T-helper 17 cell (primary cell): ENCODE results near the gene CAMKMT. TPM values are rescaled to one million over a fixed set of nuclear protein-coding genes. Genes with fewer than 3 reads are reported as not detected.
A peak's percentile ranks its signal among the peaks of the same experiment; 100 is the strongest.

Experiments
- ATAC-seq: fragments of 150-1000 bp; cut with Tn5 transposase; 2 replicates; pipeline ENCODE4 v1.10.0; 2021; ENCODE audit warnings: mild to moderate bottlenecking, moderate library complexity
- DNase-seq, 3 donors: peaks; one replicate each; pipeline versions ENCODE4 v3.0.0 to v3.0.0-alpha.2; 2020 to 2021
- H3K9me3 ChIP-seq: one replicate; pipeline ENCODE4 v1.7.0; 2013; ENCODE audit warnings: low read length, mild to moderate bottlenecking; ENCODE audit not compliant: control insufficient read depth, poor library complexity, severe bottlenecking
- H3K27ac Mint-ChIP-seq: one replicate; pipeline ENCODE4 v1.8.0; 2022; ENCODE audit warnings: mild to moderate bottlenecking, moderate library complexity, mixed read lengths
- H3K27me3 Mint-ChIP-seq: one replicate; pipeline ENCODE4 v1.8.0; 2022; ENCODE audit warnings: mixed read lengths
- H3K36me3 Mint-ChIP-seq: one replicate; pipeline ENCODE4 v1.8.0; 2022; ENCODE audit warnings: low read depth, mixed read lengths
- H3K4me1 Mint-ChIP-seq: one replicate; pipeline ENCODE4 v1.8.0; 2022; ENCODE audit warnings: mild to moderate bottlenecking, mixed read lengths
- H3K4me3 Mint-ChIP-seq: one replicate; pipeline ENCODE4 v1.8.0; 2022; ENCODE audit warnings: mild to moderate bottlenecking, moderate library complexity, mixed read lengths
- total RNA-seq, 4 donors: library from RNA in 2 of 4; stranded (reverse) in 2 of 4; gene quantifications; one replicate each; pipeline ENCODE4 v1.2.3 and lab custom pipeline; 2022 to 2026

CAMKMT gene
- total RNA-seq (10 to 100 TPM; 14.8 to 19.8 TPM), total RNA-seq (lab: John Stamatoyannopoulos, UW) (7.0 to 10.3 reads per million in 2 donors)

DNA sequence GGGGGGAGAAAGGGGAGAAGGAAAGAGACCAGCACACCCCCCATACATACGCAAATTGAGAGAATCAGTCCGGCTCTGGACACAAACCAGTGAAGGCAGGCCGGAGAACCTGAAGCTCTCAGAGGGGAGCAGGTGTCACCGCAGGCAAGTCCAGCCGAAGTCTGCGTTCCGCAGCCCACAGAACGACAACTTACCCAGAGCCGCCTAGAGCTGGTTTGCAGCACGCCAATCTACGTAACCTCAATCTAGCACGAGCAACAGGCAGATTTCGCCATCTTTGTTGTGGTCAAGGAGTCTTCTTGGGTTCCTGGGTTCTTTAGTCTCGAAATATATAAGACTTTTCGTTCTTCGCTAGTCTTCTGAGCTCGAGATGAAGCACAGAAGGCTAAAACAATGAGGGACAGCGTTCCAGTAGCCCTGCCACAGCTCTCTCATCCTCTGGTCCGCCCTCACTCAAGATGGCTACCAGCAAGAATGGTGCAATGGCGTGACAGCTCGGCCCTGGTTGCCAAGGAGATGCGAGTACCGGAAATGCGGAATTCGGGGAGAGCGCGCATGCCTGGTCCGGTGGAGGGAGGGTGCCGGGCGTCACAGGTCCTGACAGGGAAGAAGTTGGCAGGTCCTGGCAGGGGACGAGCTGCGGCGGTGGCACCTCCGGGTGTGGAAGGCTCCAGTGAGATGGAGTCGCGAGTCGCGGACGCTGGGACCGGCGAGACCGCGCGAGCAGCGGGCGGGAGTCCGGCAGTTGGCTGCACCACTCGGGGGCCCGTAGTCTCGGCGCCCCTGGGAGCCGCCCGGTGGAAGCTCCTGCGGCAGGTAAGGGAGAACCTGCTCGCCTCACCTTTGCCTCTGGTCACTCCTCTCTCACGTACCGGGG lies at the start of gene CAMKMT, which contains the start of gene PREPL:
Gene CAMKMT, plus strand, starts transcription at position 618 of the 877 bp plus-strand sequence.
Gene PREPL, minus strand, starts transcription at position 165 of the 877 bp plus-strand sequence. CDS start 15,152 bp downstream, outside the sequence.
- no peaks in the 10 kb centered on the region for H3K9me3 ChIP-seq
- DNase-seq (peak; percentile 94 to 97 (median 96)), ATAC-seq (peak; percentile 86)
- Mint-ChIP-seq H3K27me3 (no peaks in the 10 kb centered on the region), H3K27ac (peak within 1 kb of the TSS; percentile 99), H3K36me3 (no peaks in the 10 kb centered on the region), H3K4me1 (peaks cover 39% of the 10 kb centered on the region), H3K4me3 (peak within 1 kb of the TSS; percentile 99)

DNA sequence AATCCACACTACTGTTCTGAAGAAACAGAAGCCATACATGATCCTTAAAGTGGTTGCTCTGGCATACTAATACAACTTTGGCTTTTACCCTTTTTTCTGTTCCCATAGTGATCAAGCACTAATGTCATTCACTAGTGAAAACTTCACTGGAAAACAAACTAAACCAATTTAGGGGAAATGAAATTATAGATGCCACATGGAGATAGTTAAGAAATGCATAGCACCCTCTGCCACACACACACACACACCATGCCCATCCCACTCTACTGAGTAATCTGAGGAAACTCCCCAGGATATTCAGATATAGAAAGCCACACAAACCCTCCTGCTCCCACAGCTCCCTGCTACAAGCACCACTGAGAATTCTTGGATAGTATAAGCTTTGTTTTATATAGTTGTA lies 47.4 kb upstream of the CAMKMT start:
- ATAC-seq = no peak
- H3K9me3 ChIP-seq = no peaks in the 10 kb centered on the region
- H3K36me3 Mint-ChIP-seq = peaks cover 12% of the 10 kb centered on the region
- no peak overlapping the region for H3K27ac Mint-ChIP-seq
- H3K27me3 Mint-ChIP-seq = no peaks in the 10 kb centered on the region
- H3K4me1 Mint-ChIP-seq = peaks cover 3% of the 10 kb centered on the region
- no peak overlapping the region for H3K4me3 Mint-ChIP-seq
- no peak for DNase-seq

DNA sequence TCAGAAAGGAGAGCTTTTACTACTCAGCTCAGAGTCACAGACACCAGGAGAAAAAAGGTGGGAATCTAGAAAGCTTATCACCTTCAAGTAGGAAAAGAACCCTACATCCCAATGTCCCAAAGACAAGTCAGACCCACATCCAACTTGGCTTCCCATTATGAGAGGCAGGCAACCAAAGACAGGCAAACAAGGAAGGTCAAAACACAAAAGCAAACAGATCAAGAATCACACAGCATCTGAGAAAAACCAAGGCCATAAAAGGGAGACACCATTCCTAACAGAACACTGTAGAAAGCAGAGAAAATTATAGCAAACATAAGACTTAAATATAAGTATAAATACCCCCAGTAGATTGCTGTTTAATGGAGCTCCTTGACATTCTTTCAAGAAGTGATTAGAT lies 45.8 kb upstream of the CAMKMT start:
- Mint-ChIP-seq H3K27me3 (no peaks in the 10 kb centered on the region), H3K27ac (no peak overlapping the region), H3K4me3 (no peak overlapping the region), H3K4me1 (peaks cover 3% of the 10 kb centered on the region), H3K36me3 (peaks cover 12% of the 10 kb centered on the region)
- no peaks in the 10 kb centered on the region for H3K9me3 ChIP-seq
- no peak for DNase-seq
- no peak for ATAC-seq

DNA sequence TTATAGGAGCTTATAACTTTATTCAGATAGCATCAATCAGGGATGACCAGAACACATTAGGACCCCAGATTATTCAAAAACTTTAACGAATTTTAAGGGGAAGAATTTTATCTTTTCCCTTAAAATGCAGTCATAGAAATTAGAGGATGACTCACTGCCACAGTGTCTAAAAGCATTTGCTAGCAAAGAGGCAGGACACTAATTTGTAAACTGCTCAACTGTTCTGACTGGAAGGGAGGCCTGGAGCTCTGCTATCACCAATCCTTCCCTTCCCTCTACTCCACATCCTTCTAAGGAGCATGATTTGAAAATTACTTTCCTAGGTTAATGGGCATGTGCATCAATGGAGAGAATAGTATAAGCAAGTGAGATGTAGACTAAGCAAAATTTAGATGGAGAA lies 40.9 kb upstream of the CAMKMT start:
- no peaks in the 10 kb centered on the region for H3K9me3 ChIP-seq
- no peak for ATAC-seq
- Mint-ChIP-seq H3K27ac (no peak overlapping the region), H3K4me3 (no peak overlapping the region), H3K36me3 (peaks cover 13% of the 10 kb centered on the region), H3K27me3 (no peaks in the 10 kb centered on the region), H3K4me1 (peaks cover 7% of the 10 kb centered on the region)
- DNase-seq = no peak

DNA sequence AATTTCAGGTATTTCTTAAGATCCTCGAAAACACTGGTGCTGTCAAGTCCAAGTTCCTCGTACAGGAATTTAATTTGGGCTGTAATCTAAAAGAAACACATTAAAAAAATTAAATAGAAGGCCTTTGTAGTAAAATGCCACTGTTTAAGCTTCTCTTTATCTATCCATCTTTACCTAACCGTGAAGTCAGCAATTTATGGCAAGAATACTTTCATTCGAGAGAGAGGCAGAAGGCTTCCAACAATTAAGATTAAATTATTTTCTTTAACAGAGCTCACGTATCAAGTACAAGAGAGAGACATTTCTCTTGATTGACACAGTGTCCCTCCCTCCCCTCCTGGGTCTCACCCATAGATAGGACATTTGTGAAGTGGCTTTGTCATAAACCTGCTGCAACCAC lies 40.4 kb upstream of the CAMKMT start:
- Mint-ChIP-seq H3K4me1 (peaks cover 7% of the 10 kb centered on the region), H3K27ac (no peak overlapping the region), H3K4me3 (no peak overlapping the region), H3K36me3 (peaks cover 8% of the 10 kb centered on the region), H3K27me3 (no peaks in the 10 kb centered on the region)
- no peaks in the 10 kb centered on the region for H3K9me3 ChIP-seq
- DNase-seq (no peak), ATAC-seq (no peak)

DNA sequence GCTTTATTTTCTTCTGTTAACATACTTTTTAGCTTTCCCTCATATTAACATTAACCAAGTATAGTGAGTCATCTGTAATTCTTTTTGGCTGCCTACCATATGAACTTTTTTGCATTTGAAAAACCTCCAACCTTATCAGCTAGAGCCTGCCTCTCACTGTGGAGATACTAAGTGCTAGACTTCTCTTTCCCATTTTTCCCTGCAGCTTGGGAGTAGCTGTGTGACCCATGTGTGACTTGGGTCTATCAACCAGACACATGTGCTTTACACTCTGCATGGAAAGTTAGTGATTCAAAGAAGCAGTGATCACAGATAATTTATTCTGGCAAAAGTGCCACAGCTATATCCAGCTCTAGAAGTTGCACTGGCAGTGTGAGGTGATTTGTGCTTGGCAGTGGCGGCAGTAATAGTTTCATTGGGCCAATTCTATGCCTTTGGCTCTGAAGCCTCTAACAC lies 36.7 kb upstream of the CAMKMT start:
- H3K27ac Mint-ChIP-seq = no peak overlapping the region
- DNase-seq (no peak), ATAC-seq (no peak)
- H3K9me3 ChIP-seq = no peaks in the 10 kb centered on the region
- no peak overlapping the region for H3K4me3 Mint-ChIP-seq
- peaks cover 4% of the 10 kb centered on the region for H3K4me1 Mint-ChIP-seq
- peaks cover 9% of the 10 kb centered on the region for H3K36me3 Mint-ChIP-seq
- H3K27me3 Mint-ChIP-seq = no peaks in the 10 kb centered on the region

DNA sequence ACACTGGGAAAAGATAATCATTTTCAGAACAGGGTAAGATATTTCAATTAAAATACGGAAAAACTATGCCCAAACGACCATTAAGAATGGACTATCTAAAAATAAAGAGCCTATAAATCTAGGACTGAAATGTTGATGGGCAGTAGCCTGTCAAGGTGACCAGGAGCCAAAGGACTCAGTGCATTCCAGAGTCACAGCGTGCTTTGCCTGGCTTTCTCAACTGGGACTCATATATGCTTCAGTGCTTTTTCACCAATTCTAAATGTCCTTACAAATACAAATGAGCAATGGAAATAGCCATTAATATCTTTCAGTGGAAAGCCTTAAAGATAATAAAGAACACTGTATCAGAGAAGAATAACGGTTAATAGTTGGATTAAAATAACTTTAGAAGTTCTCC lies 35.9 kb upstream of the CAMKMT start:
- Mint-ChIP-seq H3K27ac (no peak overlapping the region), H3K36me3 (peaks cover 12% of the 10 kb centered on the region), H3K4me3 (no peak overlapping the region), H3K27me3 (no peaks in the 10 kb centered on the region), H3K4me1 (peaks cover 7% of the 10 kb centered on the region)
- no peak for ATAC-seq
- no peak for DNase-seq
- no peaks in the 10 kb centered on the region for H3K9me3 ChIP-seq

DNA sequence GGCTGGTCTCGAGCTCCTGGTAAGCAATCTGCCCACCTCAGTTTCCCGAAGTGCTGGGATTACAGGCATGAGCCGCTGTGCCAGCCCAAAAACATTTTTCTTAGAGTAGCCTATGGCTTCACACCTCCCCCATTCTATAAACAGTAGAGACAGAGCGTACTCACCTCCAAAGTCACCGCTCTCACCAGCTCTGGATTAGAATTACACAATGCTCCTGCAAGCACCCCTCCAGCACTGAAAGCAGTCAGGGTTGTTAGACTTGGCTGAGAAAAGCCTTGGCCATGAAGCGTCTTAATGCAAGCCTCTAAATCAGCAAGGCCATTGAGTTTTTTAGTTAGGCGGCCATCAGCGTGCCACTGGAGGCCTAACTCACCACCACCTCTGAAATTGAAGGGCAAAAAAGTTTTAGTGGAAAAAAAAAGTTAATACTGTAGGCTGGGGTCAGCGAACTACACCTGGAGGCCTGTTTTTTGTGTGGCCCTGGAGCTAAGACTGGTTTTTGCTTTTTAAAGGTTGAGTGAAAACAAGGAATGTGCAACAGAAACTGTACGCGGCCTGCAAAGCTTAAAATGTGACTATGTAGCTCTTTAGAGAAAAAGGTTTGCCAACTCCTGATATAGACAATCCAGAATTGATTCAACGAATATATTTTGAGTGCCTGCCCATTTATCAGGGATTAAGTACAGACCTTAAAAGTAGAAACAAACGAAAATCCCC lies 35.0 kb upstream of the CAMKMT start:
- ATAC-seq (no peak), DNase-seq (no peak)
- H3K4me3 Mint-ChIP-seq = no peak overlapping the region
- H3K4me1 Mint-ChIP-seq = peaks cover 10% of the 10 kb centered on the region
- no peak overlapping the region for H3K27ac Mint-ChIP-seq
- peaks cover 14% of the 10 kb centered on the region for H3K36me3 Mint-ChIP-seq
- no peaks in the 10 kb centered on the region for H3K27me3 Mint-ChIP-seq
- H3K9me3 ChIP-seq = no peaks in the 10 kb centered on the region

DNA sequence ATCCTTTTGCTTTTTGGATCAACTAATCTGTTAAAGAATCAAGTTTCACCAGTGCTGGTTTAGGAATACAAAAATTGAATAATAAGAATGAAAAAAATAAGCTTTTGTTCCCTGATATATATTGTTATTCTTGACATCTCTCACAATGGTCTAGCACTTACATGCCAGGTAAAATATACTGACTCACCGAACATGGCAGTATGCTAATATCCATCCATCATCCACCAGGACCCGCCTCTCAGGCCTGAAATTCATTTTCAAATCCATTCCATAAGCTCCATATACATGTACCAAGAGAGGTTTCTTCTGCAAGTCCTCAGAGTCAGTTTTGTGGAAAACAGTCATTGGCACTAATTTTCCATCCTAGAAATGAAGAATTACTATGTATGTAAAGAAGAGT lies 33.0 kb upstream of the CAMKMT start:
- DNase-seq (no peak), ATAC-seq (no peak)
- Mint-ChIP-seq H3K36me3 (peaks cover 9% of the 10 kb centered on the region), H3K4me3 (no peak overlapping the region), H3K27ac (peak overlapping the region; percentile 69), H3K4me1 (peaks cover 10% of the 10 kb centered on the region), H3K27me3 (no peaks in the 10 kb centered on the region)
- no peaks in the 10 kb centered on the region for H3K9me3 ChIP-seq

DNA sequence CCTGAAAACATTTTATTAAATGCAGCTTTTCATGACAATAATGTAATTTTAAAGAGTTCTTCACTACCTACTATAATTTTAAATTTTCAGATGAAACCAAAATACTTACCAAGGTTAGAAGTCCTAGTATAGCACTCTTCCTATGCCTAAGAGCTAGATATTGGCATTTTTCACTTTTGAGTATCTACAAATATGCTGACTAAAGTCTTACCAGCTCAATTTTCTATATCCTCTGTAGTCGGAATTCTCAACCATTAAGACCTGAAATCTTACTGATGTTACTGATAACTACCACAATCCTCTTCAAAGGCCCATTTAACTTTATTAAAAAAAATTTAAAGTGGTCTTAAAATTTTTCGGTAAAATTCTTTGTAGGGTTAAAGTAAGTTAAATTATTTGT lies 32.4 kb upstream of the CAMKMT start:
- Mint-ChIP-seq H3K4me1 (peaks cover 10% of the 10 kb centered on the region), H3K27me3 (no peaks in the 10 kb centered on the region), H3K27ac (peak overlapping the region; percentile 69), H3K4me3 (no peak overlapping the region), H3K36me3 (peaks cover 9% of the 10 kb centered on the region)
- H3K9me3 ChIP-seq = no peaks in the 10 kb centered on the region
- ATAC-seq (no peak), DNase-seq (no peak)

DNA sequence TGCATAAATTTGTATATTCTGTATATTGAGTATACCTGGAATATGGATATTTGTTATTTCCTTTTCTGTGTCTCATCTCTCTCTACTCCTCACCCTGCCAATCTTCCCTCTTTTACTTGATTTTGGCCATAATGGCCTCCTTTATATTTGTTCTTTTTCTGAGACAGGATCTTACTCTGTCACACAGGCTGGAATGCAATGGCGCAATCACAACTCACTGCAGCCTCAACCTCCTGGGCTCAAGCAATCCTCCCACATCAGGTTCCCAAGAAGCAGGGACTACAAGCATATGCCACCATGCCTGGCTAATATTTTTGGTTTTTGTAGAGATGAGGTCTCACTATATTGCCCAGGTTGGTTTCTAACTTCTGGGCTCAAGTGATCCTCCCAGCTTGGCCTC lies 30.9 kb upstream of the CAMKMT start:
- H3K36me3 Mint-ChIP-seq = peaks cover 12% of the 10 kb centered on the region
- no peak for DNase-seq
- H3K27ac Mint-ChIP-seq = peak overlapping the region; percentile 69
- ATAC-seq = no peak
- H3K9me3 ChIP-seq = no peaks in the 10 kb centered on the region
- H3K27me3 Mint-ChIP-seq = no peaks in the 10 kb centered on the region
- H3K4me3 Mint-ChIP-seq = no peak overlapping the region
- peaks cover 13% of the 10 kb centered on the region for H3K4me1 Mint-ChIP-seq

DNA sequence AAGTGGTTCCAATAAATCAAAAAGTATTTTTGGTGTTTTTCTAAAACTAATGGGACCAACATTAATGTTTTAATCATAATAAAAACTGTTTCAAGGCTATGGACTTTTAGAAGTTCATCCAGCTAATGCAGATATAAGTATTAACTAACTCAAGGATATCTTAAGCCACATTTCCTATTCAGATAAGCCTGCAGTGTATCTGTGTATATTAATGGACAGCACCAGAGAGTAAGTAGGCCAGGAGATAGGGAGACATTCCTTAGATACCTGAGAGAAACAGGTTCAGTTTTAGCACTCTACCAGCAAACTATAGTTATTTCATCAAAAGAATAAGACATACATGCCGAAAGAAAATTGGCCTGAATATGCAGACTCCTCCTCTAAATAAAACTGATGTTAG lies 27.8 kb upstream of the CAMKMT start:
- ATAC-seq = no peak
- Mint-ChIP-seq H3K36me3 (peaks cover 20% of the 10 kb centered on the region), H3K4me1 (peaks cover 17% of the 10 kb centered on the region)

DNA sequence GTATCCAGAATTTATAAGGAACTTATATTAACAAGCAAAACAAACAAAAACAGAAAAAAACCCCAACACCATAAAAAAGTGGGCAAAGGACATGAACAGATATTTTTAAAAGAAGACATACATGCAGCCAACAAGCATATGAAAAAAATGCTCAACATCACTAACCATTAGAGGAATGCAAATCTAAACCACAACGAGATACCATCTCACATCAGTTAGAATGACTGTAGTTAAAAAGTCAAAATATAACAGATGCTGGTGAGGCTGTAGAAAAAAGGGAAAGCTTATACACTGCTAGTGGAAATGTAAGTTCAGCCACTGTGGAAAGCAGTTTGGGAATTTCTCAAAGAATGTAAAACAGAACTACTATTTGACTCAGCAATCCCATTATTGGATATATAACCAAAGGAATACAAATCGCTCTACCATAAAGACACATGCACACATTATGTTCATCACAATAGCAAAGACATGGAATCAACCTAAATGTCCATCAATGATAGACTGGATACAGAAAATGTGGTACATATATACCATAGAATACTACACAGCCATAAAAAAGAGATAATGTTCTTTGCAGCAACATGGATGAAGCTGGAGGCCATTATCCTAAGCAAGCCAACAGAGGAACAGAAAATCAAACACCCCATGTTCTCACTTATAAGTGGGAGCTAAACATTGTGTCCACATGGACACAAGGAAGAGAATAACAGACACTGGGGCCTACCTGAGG lies 25.8 kb upstream of the CAMKMT start:
- Mint-ChIP-seq H3K36me3 (peaks cover 17% of the 10 kb centered on the region), H3K27me3 (no peaks in the 10 kb centered on the region), H3K4me3 (no peak overlapping the region), H3K4me1 (peaks cover 14% of the 10 kb centered on the region), H3K27ac (no peak overlapping the region)
- DNase-seq (no peak), ATAC-seq (no peak)
- no peaks in the 10 kb centered on the region for H3K9me3 ChIP-seq

More for the DNA sequence above, 27.8 kb upstream of the CAMKMT start:
- H3K4me3 Mint-ChIP-seq = no peak overlapping the region
- H3K27me3 Mint-ChIP-seq = no peaks in the 10 kb centered on the region
- DNase-seq = no peak
- no peaks in the 10 kb centered on the region for H3K9me3 ChIP-seq
- no peak overlapping the region for H3K27ac Mint-ChIP-seq
